Measurements from ENCODE around the gene CHST4.

DNA sequence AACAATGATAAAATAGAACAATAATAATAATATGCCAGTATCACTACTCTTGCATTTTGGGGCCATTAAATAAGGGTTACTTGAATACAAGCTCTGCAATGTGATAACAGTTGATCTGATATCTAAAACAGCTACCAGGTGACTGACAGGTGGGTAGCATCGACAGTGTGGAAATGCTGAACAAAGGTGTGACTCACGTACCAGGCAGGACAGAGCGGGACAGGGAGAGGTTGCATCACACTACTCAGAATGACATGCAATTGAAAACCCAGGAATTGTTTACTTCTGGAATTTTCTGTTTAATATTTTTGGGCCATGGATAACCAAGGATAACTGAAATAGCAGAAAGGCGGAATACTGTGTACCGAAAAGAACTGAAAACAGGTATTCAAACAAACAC, 21.3 kb upstream of the CHST4 start:
- TF ChIP-seq EZH2 (IDR thresholded peaks at IDR 0.05; ENCODE audit: low read length, unreplicated experiment) (no peak), EZH2phosphoT487 (IDR thresholded peaks at IDR 0.05; ENCODE audit: borderline replicate concordance, low read length) (no peak)
- TF ChIP-seq, protein P1, sequence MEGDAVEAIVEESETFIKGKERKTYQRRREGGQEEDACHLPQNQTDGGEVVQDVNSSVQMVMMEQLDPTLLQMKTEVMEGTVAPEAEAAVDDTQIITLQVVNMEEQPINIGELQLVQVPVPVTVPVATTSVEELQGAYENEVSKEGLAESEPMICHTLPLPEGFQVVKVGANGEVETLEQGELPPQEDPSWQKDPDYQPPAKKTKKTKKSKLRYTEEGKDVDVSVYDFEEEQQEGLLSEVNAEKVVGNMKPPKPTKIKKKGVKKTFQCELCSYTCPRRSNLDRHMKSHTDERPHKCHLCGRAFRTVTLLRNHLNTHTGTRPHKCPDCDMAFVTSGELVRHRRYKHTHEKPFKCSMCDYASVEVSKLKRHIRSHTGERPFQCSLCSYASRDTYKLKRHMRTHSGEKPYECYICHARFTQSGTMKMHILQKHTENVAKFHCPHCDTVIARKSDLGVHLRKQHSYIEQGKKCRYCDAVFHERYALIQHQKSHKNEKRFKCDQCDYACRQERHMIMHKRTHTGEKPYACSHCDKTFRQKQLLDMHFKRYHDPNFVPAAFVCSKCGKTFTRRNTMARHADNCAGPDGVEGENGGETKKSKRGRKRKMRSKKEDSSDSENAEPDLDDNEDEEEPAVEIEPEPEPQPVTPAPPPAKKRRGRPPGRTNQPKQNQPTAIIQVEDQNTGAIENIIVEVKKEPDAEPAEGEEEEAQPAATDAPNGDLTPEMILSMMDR (conservative IDR thresholded peaks at IDR 0.05; ENCODE audit: low read depth, low read length) = no peak

All from PC-3 (cell line).